Kidney (tissue), 14 donors: Measurements from ENCODE around the gene ZNRF3. TPM values are rescaled to one million over a fixed set of nuclear protein-coding genes. Genes with fewer than 3 reads are reported as not detected.

Experiments
- DNase-seq, 5 donors: peaks; one replicate each; pipeline ENCODE4 v3.0.0-alpha.2; 2013 to 2020
- FAIRE-seq: peaks from 2 replicates; lab custom pipeline; 2012; peaks lifted over from hg19 to GRCh38; lab: Jason Lieb, UNC
- H3K27ac ChIP-seq, 2 donors: one replicate each; pipeline ENCODE4 v1.7.0; 2013; ENCODE audit warnings: low read depth in 2 of 2, low read length in 2 of 2, inconsistent platforms in 1 of 2
- H3K27me3 ChIP-seq: one replicate; pipeline ENCODE4 v1.7.1; 2013; ENCODE audit warnings: low read length, inconsistent platforms; ENCODE audit not compliant: control insufficient read depth, insufficient read depth
- H3K36me3 ChIP-seq, 3 donors: one replicate each; pipeline versions ENCODE4 v1.7.0 to v1.7.1; 2013; ENCODE audit warnings: low read length in 3 of 3, control low read depth in 1 of 3, inconsistent platforms in 1 of 3; ENCODE audit not compliant: insufficient read depth in 3 of 3, control insufficient read depth in 2 of 3
- H3K4me1 ChIP-seq, 3 donors: one replicate each; pipeline versions ENCODE4 v1.7.0 to v1.7.1; 2013; ENCODE audit warnings: low read length in 3 of 3, inconsistent platforms in 1 of 3, low read depth in 1 of 3; ENCODE audit not compliant: control insufficient read depth in 2 of 3, insufficient read depth in 2 of 3
- H3K4me3 ChIP-seq, 3 donors: one replicate each; pipeline versions ENCODE4 v1.7.0 to v1.8.1; 2013; ENCODE audit warnings: low read length in 3 of 3, control low read depth in 1 of 3, inconsistent platforms in 1 of 3
- H3K9ac ChIP-seq, 3 donors: one replicate each; pipeline versions ENCODE4 v1.7.0 to v1.7.1; 2013; ENCODE audit warnings: low read length in 3 of 3, control low read depth in 1 of 3, inconsistent platforms in 1 of 3
- H3K9me3 ChIP-seq, 3 donors: one replicate each; pipeline versions ENCODE4 v1.7.0 to v1.7.1; 2013; ENCODE audit warnings: low read length in 3 of 3, control low read depth in 1 of 3, inconsistent platforms in 1 of 3; ENCODE audit not compliant: control insufficient read depth in 2 of 3, insufficient read depth in 1 of 3
- CTCF ChIP-seq: IDR thresholded peaks from 3 replicates; pipeline ENCODE4 v1.5.1; 2012; ENCODE audit warnings: mild to moderate bottlenecking, moderate library complexity, borderline replicate concordance; ENCODE audit not compliant: insufficient read depth; ENCODE audit errors: extremely low read depth
- intact Hi-C: fragments of 100-400 bp; cut with DNase I; formaldehyde crosslinking; loops from one replicate; pipeline ENCODE4 v1.11.1; 2022
- polyA plus RNA-seq: library from polyadenylated mRNA; stranded (reverse); fragments of 350-450 nt; fragmentation: Illumina TruSeq; extraction: RNeasy Lipid Tissue Mini Kit (QIAGEN cat#74804); gene quantifications from one replicate; pipeline ENCODE4 v1.2.3, GENCODE V29; 2014; ENCODE audit warnings: low read depth, low replicate concordance; ENCODE audit not compliant: insufficient read depth
- total RNA-seq: library from RNA; stranded (reverse); fragmentation: NEBNext Ultra II Directional; extraction: Animal tissue kit (Norgen Biotek cat#: 25700); gene quantifications from one replicate; pipeline ENCODE4 v1.2.1, GENCODE V29; 2021
- donor health status: control.
- donor health status: control.
- donor health status: control.
- donor health status: control.
- donor health status: control.
- donor health status: DM: yes; HTN: yes; CAD: no.
- donor health status: Normal renal cell carcinoma (clear cell type).

Gene ZNRF3
- total and polyA plus RNA-seq, 2 donors from 2014 or later: 6.8 to 24.4 TPM

GRCh38 chr22:28978863-28979796, 95.8 kb downstream of the ZNRF3 start:
- TF ChIP-seq CTCF: no peak
- H3K4me3 ChIP-seq: no peak overlapping the region
- no peaks in the 10 kb centered on the region for H3K27me3 ChIP-seq
- H3K27ac ChIP-seq: peak overlapping the region; percentile 36 to 56
- H3K9me3 ChIP-seq: no peaks in the 10 kb centered on the region
- H3K36me3 ChIP-seq: no peaks in the 10 kb centered on the region
- DNase-seq (no peak), FAIRE-seq (no peak)
- no peak overlapping the region for H3K9ac ChIP-seq
- intact Hi-C loops: no loop called here
- H3K4me1 ChIP-seq: peaks cover 8 to 41% (median 21%) of the 10 kb centered on the region in 3 donors

GRCh38 chr22:28980326-28980725, 97.0 kb downstream of the ZNRF3 start:
- FAIRE-seq (no peak), DNase-seq (no peak)
- H3K9ac ChIP-seq: no peak overlapping the region
- H3K27ac ChIP-seq: no peak overlapping the region
- H3K27me3 ChIP-seq: no peaks in the 10 kb centered on the region
- intact Hi-C loops: no loop called here
- H3K9me3 ChIP-seq: no peaks in the 10 kb centered on the region
- H3K4me3 ChIP-seq: no peak overlapping the region
- no peaks in the 10 kb centered on the region for H3K36me3 ChIP-seq
- TF ChIP-seq CTCF: no peak
- peaks cover 8 to 52% (median 27%) of the 10 kb centered on the region in 3 donors for H3K4me1 ChIP-seq

GRCh38 chr22:28981818-28982499, 98.6 kb downstream of the ZNRF3 start:
- no peaks in the 10 kb centered on the region for H3K36me3 ChIP-seq
- H3K4me1 ChIP-seq: peaks cover 8 to 54% (median 27%) of the 10 kb centered on the region in 3 donors
- TF ChIP-seq CTCF: no peak
- H3K27me3 ChIP-seq: no peaks in the 10 kb centered on the region
- H3K9me3 ChIP-seq: peaks cover 0 to 4% (median 0%) of the 10 kb centered on the region in 3 donors
- DNase-seq (peak in 2 of 5 donors; percentile 66 to 69), FAIRE-seq (peak; percentile 55)
- H3K27ac ChIP-seq: peak overlapping the region; percentile 24 to 44
- intact Hi-C loops: no loop called here
- H3K9ac ChIP-seq: no peak overlapping the region
- no peak overlapping the region for H3K4me3 ChIP-seq
